Measurements from ENCODE around the gene AHRR.

DNA sequence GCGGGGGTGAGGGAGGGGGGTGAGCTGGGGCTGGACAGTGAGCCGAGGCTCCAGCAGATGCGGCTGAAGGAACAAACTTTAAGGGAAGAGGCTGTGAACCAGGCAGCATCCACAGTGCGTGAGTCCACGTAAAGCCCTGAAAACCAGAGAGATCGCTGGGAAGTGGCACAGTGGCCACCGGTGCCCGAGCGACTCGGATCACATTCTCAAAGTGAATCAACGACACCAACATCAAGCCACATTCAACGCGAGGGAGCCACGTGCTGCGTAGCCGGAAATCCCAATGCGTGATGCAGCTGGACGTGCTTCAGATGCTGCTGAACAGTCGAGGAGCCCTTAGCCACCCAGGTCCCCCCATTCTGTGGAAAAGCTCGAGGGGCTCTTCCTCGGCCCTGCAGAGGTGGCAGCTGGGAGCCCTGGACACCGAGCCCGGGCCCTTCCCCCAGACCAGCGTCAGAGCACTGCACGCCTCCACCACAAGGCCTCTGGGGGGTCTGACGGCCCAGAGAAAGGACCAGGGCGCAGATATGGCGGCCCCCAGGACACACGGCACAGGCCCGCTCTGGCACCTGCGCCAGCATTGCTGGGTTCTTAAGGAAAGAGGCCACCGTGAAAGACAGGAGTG, 67.8 kb downstream of the AHRR start:
- TF ChIP-seq, protein P1, sequence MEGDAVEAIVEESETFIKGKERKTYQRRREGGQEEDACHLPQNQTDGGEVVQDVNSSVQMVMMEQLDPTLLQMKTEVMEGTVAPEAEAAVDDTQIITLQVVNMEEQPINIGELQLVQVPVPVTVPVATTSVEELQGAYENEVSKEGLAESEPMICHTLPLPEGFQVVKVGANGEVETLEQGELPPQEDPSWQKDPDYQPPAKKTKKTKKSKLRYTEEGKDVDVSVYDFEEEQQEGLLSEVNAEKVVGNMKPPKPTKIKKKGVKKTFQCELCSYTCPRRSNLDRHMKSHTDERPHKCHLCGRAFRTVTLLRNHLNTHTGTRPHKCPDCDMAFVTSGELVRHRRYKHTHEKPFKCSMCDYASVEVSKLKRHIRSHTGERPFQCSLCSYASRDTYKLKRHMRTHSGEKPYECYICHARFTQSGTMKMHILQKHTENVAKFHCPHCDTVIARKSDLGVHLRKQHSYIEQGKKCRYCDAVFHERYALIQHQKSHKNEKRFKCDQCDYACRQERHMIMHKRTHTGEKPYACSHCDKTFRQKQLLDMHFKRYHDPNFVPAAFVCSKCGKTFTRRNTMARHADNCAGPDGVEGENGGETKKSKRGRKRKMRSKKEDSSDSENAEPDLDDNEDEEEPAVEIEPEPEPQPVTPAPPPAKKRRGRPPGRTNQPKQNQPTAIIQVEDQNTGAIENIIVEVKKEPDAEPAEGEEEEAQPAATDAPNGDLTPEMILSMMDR (conservative IDR thresholded peaks at IDR 0.05; ENCODE audit: low read length) = no peak
- TF ChIP-seq EZH2phosphoT487 (IDR thresholded peaks at IDR 0.05; ENCODE audit: borderline replicate concordance, low read depth, low read length) = no peak

All from OCI-LY7 (cell line).